SK-N-SH treated with all-trans-retinoic acid at 6 μM for 48 hours (cell line): ENCODE measurements around the gene MKI67.

Source experiments
- ATAC-seq: fragments of 200-7000 bp; cut with Tn5 transposase; 3 replicates; pipeline ENCODE4 v1.9.1; 2020; ENCODE audit warnings: mild to moderate bottlenecking, moderate library complexity
- ARNTL ChIP-seq: fragments of 450-650 bp; formaldehyde crosslinking; IDR thresholded peaks from 2 replicates; pipeline ENCODE4 v1.5.0; 2020; ENCODE audit warnings: low read depth, mild to moderate bottlenecking, moderate library complexity, borderline replicate concordance
- BACH2 ChIP-seq: fragments of 250-450 bp; sonication (Bioruptor Pico); IDR thresholded peaks from 2 replicates; pipeline ENCODE4 v1.9.0; 2021; ENCODE audit warnings: mild to moderate bottlenecking, borderline replicate concordance
- CREB5 ChIP-seq: fragments of 250-450 bp; sonication (Bioruptor Pico); IDR thresholded peaks from 2 replicates; pipeline ENCODE4 v1.5.1; 2020; ENCODE audit warnings: low read depth, mild to moderate bottlenecking, moderate library complexity
- OSR1 ChIP-seq: fragments of 250-450 bp; sonication (Bioruptor Pico); IDR thresholded peaks from 2 replicates; pipeline ENCODE4 v1.8.0; 2022; ENCODE audit warnings: moderate library complexity, mild to moderate bottlenecking, inconsistent platforms
- PATZ1 ChIP-seq: fragments of 250-450 bp; sonication (Bioruptor Pico); IDR thresholded peaks from 2 replicates; pipeline ENCODE4 v1.8.0; 2020; ENCODE audit warnings: mild to moderate bottlenecking, moderate library complexity, borderline replicate concordance
- PPARA ChIP-seq: fragments of 250-450 bp; sonication (Bioruptor Pico); IDR thresholded peaks from 2 replicates; pipeline ENCODE4 v1.5.0; 2020; ENCODE audit warnings: mild to moderate bottlenecking, borderline replicate concordance
- TCF4 ChIP-seq: fragments of 250-450 bp; sonication (Bioruptor Pico); IDR thresholded peaks from 2 replicates; pipeline ENCODE4 v1.8.0; 2021; ENCODE audit warnings: mild to moderate bottlenecking, moderate library complexity, borderline replicate concordance
- TOX ChIP-seq: fragments of 250-450 bp; sonication (Bioruptor Pico); IDR thresholded peaks from 2 replicates; pipeline ENCODE4 v1.8.0; 2021; ENCODE audit warnings: mild to moderate bottlenecking, moderate library complexity, borderline replicate concordance
- TSHZ2 ChIP-seq: fragments of 250-450 bp; sonication (Bioruptor Pico); IDR thresholded peaks from 2 replicates; pipeline ENCODE4 v1.5.0; 2020; ENCODE audit warnings: mild to moderate bottlenecking, moderate library complexity
- ZC3H10 ChIP-seq: fragments of 250-450 bp; sonication (Bioruptor Pico); IDR thresholded peaks from 2 replicates; pipeline ENCODE4 v1.5.1; 2021; ENCODE audit warnings: mild to moderate bottlenecking, moderate library complexity
- ZFP3 ChIP-seq: fragments of 250-450 bp; sonication (Bioruptor Pico); IDR thresholded peaks from 2 replicates; pipeline ENCODE4 v1.5.0; 2020; ENCODE audit warnings: mild to moderate bottlenecking, moderate library complexity
- ZNF70 ChIP-seq: fragments of 450-650 bp; formaldehyde crosslinking; IDR thresholded peaks from 2 replicates; pipeline ENCODE4 v1.5.0; 2020; ENCODE audit warnings: mild to moderate bottlenecking, moderate library complexity
- ZNF8 ChIP-seq: fragments of 450-650 bp; formaldehyde crosslinking; IDR thresholded peaks from 2 replicates; pipeline ENCODE4 v1.5.0; 2020; ENCODE audit warnings: mild to moderate bottlenecking, moderate library complexity

The MKI67 gene

GRCh38 chr10:128047351-128047750 is 78.9 kb downstream of the MKI67 start:
- peak; percentile 21; the same call in 2 of the 3 replicates for ATAC-seq
- TF ChIP-seq PATZ1 (CRISPR knock-in tag) (no peak), CREB5 (CRISPR knock-in tag) (no peak), ZNF8 (no peak)
- TF ChIP-seq, all 23 proteins: peak for 0

- no peak for TF ChIP-seq OSR1 (CRISPR knock-in tag)
- TF ChIP-seq BACH2 = no peak
- TF ChIP-seq PATZ1 (CRISPR knock-in tag) = no peak
- no peak for TF ChIP-seq ZFP3 (CRISPR knock-in tag)
- TF ChIP-seq TOX (CRISPR knock-in tag) = no peak
- TF ChIP-seq ARNTL (CRISPR knock-in tag) = no peak
- no peak for TF ChIP-seq PPARA (CRISPR knock-in tag)
- no peak for TF ChIP-seq ZNF70 (CRISPR knock-in tag)
- no peak for TF ChIP-seq TCF4 (CRISPR knock-in tag)
- no peak for TF ChIP-seq CREB5 (CRISPR knock-in tag)
- no peak for TF ChIP-seq TSHZ2
- TF ChIP-seq ZC3H10 = no peak
- ATAC-seq = no peak
These were observed 79.3 kb downstream of the MKI67 start for GRCh38 chr10:128046953-128047290.
